ENCODE results near the gene DTD2.

DNA sequence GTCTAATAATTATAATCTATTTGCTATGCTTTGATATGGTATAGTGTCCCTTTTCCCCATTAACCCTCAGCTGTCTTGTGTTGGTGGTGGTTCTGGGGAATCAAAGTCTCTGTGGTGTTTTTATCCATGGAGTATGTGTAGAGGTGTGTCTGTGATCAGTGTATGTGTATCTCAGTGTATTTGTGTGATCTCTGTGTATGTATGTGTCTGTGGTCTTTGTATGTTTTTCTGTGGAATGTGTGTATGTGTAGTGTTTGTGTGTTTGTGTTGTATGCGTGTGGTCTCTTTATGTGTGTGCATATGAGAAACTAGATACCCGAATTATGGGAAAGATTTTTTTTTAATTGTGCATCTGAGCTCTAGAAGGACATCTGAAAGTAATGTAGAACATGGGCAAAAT is 29.5 kb upstream of the DTD2 start:
- TF ChIP-seq MAFK (IDR thresholded peaks at IDR 0.05; ENCODE audit: low read depth, low read length) (no peak), MXI1 (IDR thresholded peaks at IDR 0.05; ENCODE audit: borderline replicate concordance, low read depth, low read length) (no peak), FOS (IDR thresholded peaks at IDR 0.05; ENCODE audit: low read depth, low read length) (no peak), MAZ (IDR thresholded peaks at IDR 0.05; ENCODE audit: borderline replicate concordance, low read depth, low read length) (no peak), POLR2A (IDR thresholded peaks at IDR 0.05; ENCODE audit: low read depth, low read length) (no peak), SMC3 (IDR thresholded peaks at IDR 0.05; ENCODE audit: low read depth, low read length) (no peak), RAD21 (IDR thresholded peaks at IDR 0.05; ENCODE audit: low read length) (no peak), NFE2L2 (IDR thresholded peaks at IDR 0.05; ENCODE audit: low read depth, low read length) (no peak), CEBPB (IDR thresholded peaks at IDR 0.05; ENCODE audit: low read depth, low read length) (no peak), RFX5 (IDR thresholded peaks at IDR 0.05; ENCODE audit: low read depth, low read length) (no peak), CHD1 (IDR thresholded peaks at IDR 0.05; ENCODE audit: low read depth, low read length) (no peak), RCOR1 (IDR thresholded peaks at IDR 0.05; ENCODE audit: insufficient replicate concordance, low read length) (no peak)
- TF ChIP-seq, protein P1, sequence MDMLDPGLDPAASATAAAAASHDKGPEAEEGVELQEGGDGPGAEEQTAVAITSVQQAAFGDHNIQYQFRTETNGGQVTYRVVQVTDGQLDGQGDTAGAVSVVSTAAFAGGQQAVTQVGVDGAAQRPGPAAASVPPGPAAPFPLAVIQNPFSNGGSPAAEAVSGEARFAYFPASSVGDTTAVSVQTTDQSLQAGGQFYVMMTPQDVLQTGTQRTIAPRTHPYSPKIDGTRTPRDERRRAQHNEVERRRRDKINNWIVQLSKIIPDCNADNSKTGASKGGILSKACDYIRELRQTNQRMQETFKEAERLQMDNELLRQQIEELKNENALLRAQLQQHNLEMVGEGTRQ (IDR thresholded peaks at IDR 0.05; ENCODE audit: low read depth, low read length): no peak
- TF ChIP-seq, protein P2, sequence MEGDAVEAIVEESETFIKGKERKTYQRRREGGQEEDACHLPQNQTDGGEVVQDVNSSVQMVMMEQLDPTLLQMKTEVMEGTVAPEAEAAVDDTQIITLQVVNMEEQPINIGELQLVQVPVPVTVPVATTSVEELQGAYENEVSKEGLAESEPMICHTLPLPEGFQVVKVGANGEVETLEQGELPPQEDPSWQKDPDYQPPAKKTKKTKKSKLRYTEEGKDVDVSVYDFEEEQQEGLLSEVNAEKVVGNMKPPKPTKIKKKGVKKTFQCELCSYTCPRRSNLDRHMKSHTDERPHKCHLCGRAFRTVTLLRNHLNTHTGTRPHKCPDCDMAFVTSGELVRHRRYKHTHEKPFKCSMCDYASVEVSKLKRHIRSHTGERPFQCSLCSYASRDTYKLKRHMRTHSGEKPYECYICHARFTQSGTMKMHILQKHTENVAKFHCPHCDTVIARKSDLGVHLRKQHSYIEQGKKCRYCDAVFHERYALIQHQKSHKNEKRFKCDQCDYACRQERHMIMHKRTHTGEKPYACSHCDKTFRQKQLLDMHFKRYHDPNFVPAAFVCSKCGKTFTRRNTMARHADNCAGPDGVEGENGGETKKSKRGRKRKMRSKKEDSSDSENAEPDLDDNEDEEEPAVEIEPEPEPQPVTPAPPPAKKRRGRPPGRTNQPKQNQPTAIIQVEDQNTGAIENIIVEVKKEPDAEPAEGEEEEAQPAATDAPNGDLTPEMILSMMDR (conservative IDR thresholded peaks at IDR 0.05; ENCODE audit: low read depth, low read length): no peak
